ENCODE measurements around the gene GRB14.

Gene GRB14

DNA sequence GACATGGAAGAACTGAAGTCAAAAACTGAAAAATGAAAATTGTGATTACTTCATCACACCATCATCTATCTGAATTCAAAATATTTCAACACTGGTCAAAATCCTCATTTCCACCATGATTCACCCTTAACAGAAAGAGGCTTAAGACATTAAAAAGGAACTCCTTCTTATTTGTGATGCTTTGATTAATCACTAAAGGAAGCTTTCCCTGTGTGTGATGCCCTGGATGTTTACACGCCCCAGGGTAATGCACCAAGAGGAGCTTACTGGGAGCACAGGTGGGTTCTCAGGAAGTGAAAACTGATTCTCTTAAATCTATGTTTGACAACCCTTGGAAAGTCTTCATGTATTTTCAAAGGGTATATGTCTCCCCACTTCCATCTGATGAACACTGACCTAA lies 11.5 kb downstream of the GRB14 start:
- TF ChIP-seq MYC (IDR thresholded peaks at IDR 0.05; ENCODE audit: low read depth, low read length) (no peak), CTCF (IDR thresholded peaks at IDR 0.05; ENCODE audit: low read depth, low read length) (no peak), POLR2A (IDR thresholded peaks at IDR 0.05; ENCODE audit: extremely low read depth, insufficient read length) (no peak)
- H3K4me3 ChIP-seq (ENCODE audit: low read depth, low read length), result no peak overlapping the region
- DNase-seq (ENCODE audit: low read depth), result no peak

- no peak for DNase-seq (ENCODE audit: low read depth)
- H3K4me3 ChIP-seq (ENCODE audit: low read depth, low read length), result no peak overlapping the region
- TF ChIP-seq MAX (IDR thresholded peaks at IDR 0.05; ENCODE audit: low read depth, low read length), result no peak
- TF ChIP-seq MYC (IDR thresholded peaks at IDR 0.05; ENCODE audit: low read depth, low read length), result no peak
- no peak for TF ChIP-seq POLR2A (IDR thresholded peaks at IDR 0.05; ENCODE audit: extremely low read depth, insufficient read length)
- TF ChIP-seq CTCF (IDR thresholded peaks at IDR 0.05; ENCODE audit: low read depth, low read length), result no peak
Measured at GRCh38 chr2:164606557-164606956, 14.7 kb downstream of the GRB14 start.

- no peak for DNase-seq (ENCODE audit: low read depth)
- no peak overlapping the region for H3K4me3 ChIP-seq (ENCODE audit: low read depth, low read length)
- TF ChIP-seq CTCF (IDR thresholded peaks at IDR 0.05; ENCODE audit: low read depth, low read length) (no peak), MAX (IDR thresholded peaks at IDR 0.05; ENCODE audit: low read depth, low read length) (no peak), MYC (IDR thresholded peaks at IDR 0.05; ENCODE audit: low read depth, low read length) (no peak)
Measured at GRCh38 chr2:164605295-164605694, 16.0 kb downstream of the GRB14 start.

DNA sequence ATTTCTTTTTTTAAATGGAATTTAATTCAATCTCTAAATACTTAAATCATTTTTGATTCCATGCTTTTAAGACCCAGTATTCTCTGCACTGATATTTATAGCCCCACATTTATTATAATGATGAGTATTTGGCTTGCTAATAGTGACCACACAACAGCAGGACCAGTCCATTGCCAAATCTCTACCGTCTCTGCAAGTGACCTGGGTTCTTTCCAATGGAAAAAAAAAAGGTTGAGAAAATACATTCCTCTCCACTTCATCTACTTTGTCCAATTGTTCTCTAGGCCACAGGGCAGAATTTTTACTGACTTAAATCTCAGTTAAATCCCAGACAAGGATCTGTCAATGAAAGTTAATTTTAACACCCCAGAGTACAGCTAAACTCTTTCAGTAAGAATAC lies 20.5 kb downstream of the GRB14 start:
- TF ChIP-seq MAX (IDR thresholded peaks at IDR 0.05; ENCODE audit: low read depth, low read length) (no peak), CTCF (IDR thresholded peaks at IDR 0.05; ENCODE audit: low read depth, low read length) (no peak), POLR2A (IDR thresholded peaks at IDR 0.05; ENCODE audit: extremely low read depth, insufficient read length) (no peak), MYC (IDR thresholded peaks at IDR 0.05; ENCODE audit: low read depth, low read length) (no peak)
- H3K4me3 ChIP-seq (ENCODE audit: low read depth, low read length), result no peak overlapping the region
- no peak for DNase-seq (ENCODE audit: low read depth)

GRCh38 chr2:164599954-164600589 lies 21.2 kb downstream of the GRB14 start:
- no peak overlapping the region for H3K4me3 ChIP-seq (ENCODE audit: low read depth, low read length)
- peak; percentile 76 for DNase-seq (ENCODE audit: low read depth)
- TF ChIP-seq MYC (IDR thresholded peaks at IDR 0.05; ENCODE audit: low read depth, low read length) (no peak), MAX (IDR thresholded peaks at IDR 0.05; ENCODE audit: low read depth, low read length) (0 out of 2 replicates have a peak, but pooled peaks have one; percentile 4), CTCF (IDR thresholded peaks at IDR 0.05; ENCODE audit: low read depth, low read length) (peak; percentile 93), POLR2A (IDR thresholded peaks at IDR 0.05; ENCODE audit: extremely low read depth, insufficient read length) (no peak)

GRCh38 chr2:164597983-164598382 lies 23.3 kb downstream of the GRB14 start:
- no peak overlapping the region for H3K4me3 ChIP-seq (ENCODE audit: low read depth, low read length)
- peak; percentile 28 for DNase-seq (ENCODE audit: low read depth)
- TF ChIP-seq MYC (IDR thresholded peaks at IDR 0.05; ENCODE audit: low read depth, low read length), result no peak
- TF ChIP-seq MAX (IDR thresholded peaks at IDR 0.05; ENCODE audit: low read depth, low read length), result no peak
- no peak for TF ChIP-seq CTCF (IDR thresholded peaks at IDR 0.05; ENCODE audit: low read depth, low read length)
- no peak for TF ChIP-seq POLR2A (IDR thresholded peaks at IDR 0.05; ENCODE audit: extremely low read depth, insufficient read length)
